BE2C (cell line): ENCODE results near the gene PCDHGC5.

Source experiments
- DNase-seq: peaks from one replicate; pipeline ENCODE4 v3.0.0-alpha.2; 2020
- H3K27me3 ChIP-seq: fragments of 250-450 bp; sonication (Bioruptor Pico); 2 replicates; pipeline ENCODE4 v1.5.1; 2020; ENCODE audit warnings: mild to moderate bottlenecking
- H3K36me3 ChIP-seq: fragments of 250-450 bp; sonication (Bioruptor Pico); 2 replicates; pipeline ENCODE4 v1.5.1; 2020; ENCODE audit warnings: mild to moderate bottlenecking
- H3K4me1 ChIP-seq: fragments of 250-450 bp; sonication (Bioruptor Pico); 2 replicates; pipeline ENCODE4 v1.5.1; 2020
- H3K4me3 ChIP-seq: 2 replicates; pipeline ENCODE4 v1.5.1; 2011; ENCODE audit warnings: low read depth, low read length
- H3K9me3 ChIP-seq: fragments of 250-450 bp; sonication (Bioruptor Pico); 2 replicates; pipeline ENCODE4 v1.5.1; 2020
- CTCF ChIP-seq: IDR thresholded peaks from 2 replicates; pipeline ENCODE4 v1.5.1; 2012; ENCODE audit warnings: mild to moderate bottlenecking, low read depth, low read length

PCDHGC5 gene

GRCh38 chr5:141487131-141487530 lies 1.8 kb upstream of the PCDHGC5 start:
- no peak for DNase-seq
- Histone ChIP-seq H3K4me1 (no peaks in the 10 kb centered on the region; the same call in none of the 2 replicates), H3K36me3 (peaks cover 63% of the 10 kb centered on the region), H3K27me3 (no peaks in the 10 kb centered on the region), H3K4me3 (no peak overlapping the region), H3K9me3 (no peaks in the 10 kb centered on the region)
- TF ChIP-seq CTCF: no peak

- no peaks in the 10 kb centered on the region for H3K27me3 ChIP-seq
- no peak for TF ChIP-seq CTCF
Measured at GRCh38 chr5:141489841-141490240, 960 bp downstream of the PCDHGC5 start.

GRCh38 chr5:141490271-141490670 lies 1.4 kb downstream of the PCDHGC5 start:
- H3K4me1 ChIP-seq: no peaks in the 10 kb centered on the region; the same call in 1 of the 2 replicates
- H3K36me3 ChIP-seq: peaks cover 70% of the 10 kb centered on the region
- H3K4me3 ChIP-seq: no peak overlapping the region
- H3K27me3 ChIP-seq: no peaks in the 10 kb centered on the region
- no peak for TF ChIP-seq CTCF
- DNase-seq: no peak
- no peaks in the 10 kb centered on the region for H3K9me3 ChIP-seq

More at GRCh38 chr5:141489841-141490240, 960 bp downstream of the PCDHGC5 start:
- DNase-seq: no peak
- Histone ChIP-seq H3K4me1 (no peaks in the 10 kb centered on the region; the same call in 1 of the 2 replicates), H3K36me3 (peaks cover 72% of the 10 kb centered on the region), H3K4me3 (no peak overlapping the region), H3K9me3 (no peaks in the 10 kb centered on the region)

GRCh38 chr5:141490771-141491170 lies 1.9 kb downstream of the PCDHGC5 start:
- H3K4me3 ChIP-seq: no peak overlapping the region
- TF ChIP-seq CTCF: no peak
- no peaks in the 10 kb centered on the region for H3K27me3 ChIP-seq
- H3K36me3 ChIP-seq: peaks cover 65% of the 10 kb centered on the region
- H3K9me3 ChIP-seq: no peaks in the 10 kb centered on the region
- H3K4me1 ChIP-seq: no peaks in the 10 kb centered on the region
- no peak for DNase-seq

- Histone ChIP-seq H3K36me3 (peaks cover 58% of the 10 kb centered on the region), H3K9me3 (no peaks in the 10 kb centered on the region), H3K4me1 (no peaks in the 10 kb centered on the region), H3K4me3 (no peak overlapping the region), H3K27me3 (no peaks in the 10 kb centered on the region)
- no peak for TF ChIP-seq CTCF
- DNase-seq: no peak
Measured at GRCh38 chr5:141491323-141492167, 2.7 kb downstream of the PCDHGC5 start.
